Astrocyte (in vitro differentiated cells and primary cell): ENCODE data around the gene PARL. TPM values are rescaled to one million over a fixed set of nuclear protein-coding genes. Genes with fewer than 3 reads are reported as not detected.

ENCODE experiments used
- DNase-seq: peaks from one replicate; pipeline ENCODE4 v3.0.0-alpha.2; 2010; ENCODE audit warnings: low read depth
- FAIRE-seq: peaks from 2 replicates; lab custom pipeline; 2011; peaks lifted over from hg19 to GRCh38; lab: Jason Lieb, UNC
- H2AFZ ChIP-seq: 2 replicates; pipeline ENCODE4 v1.6.0; 2012; ENCODE audit warnings: low read depth, low read length, inconsistent platforms
- H3K27ac ChIP-seq: 2 replicates; pipeline ENCODE4 v1.5.1; 2011; ENCODE audit warnings: low read depth, low read length, inconsistent platforms
- H3K27me3 ChIP-seq: 2 replicates; pipeline ENCODE4 v1.6.0; 2011; ENCODE audit warnings: low read length, inconsistent platforms; ENCODE audit not compliant: insufficient read depth
- H3K36me3 ChIP-seq: 2 replicates; pipeline ENCODE4 v1.5.1; 2011; ENCODE audit warnings: low read length, inconsistent platforms; ENCODE audit not compliant: insufficient read depth
- H3K4me1 ChIP-seq: 2 replicates; pipeline ENCODE4 v1.5.1; 2011; ENCODE audit warnings: low read length, inconsistent platforms; ENCODE audit not compliant: insufficient read depth
- H3K4me2 ChIP-seq: 2 replicates; pipeline ENCODE4 v1.6.0; 2012; ENCODE audit warnings: low read length, inconsistent platforms
- H3K4me3 ChIP-seq: 2 replicates; pipeline ENCODE4 v1.5.1; 2011; ENCODE audit warnings: low read depth, mild to moderate bottlenecking, low read length, inconsistent platforms; ENCODE audit not compliant: insufficient read depth
- H3K79me2 ChIP-seq: 2 replicates; pipeline ENCODE4 v1.6.0; 2012; ENCODE audit warnings: mild to moderate bottlenecking, low read length, inconsistent platforms; ENCODE audit not compliant: insufficient read depth
- H3K9ac ChIP-seq: 2 replicates; pipeline ENCODE4 v1.6.0; 2012; ENCODE audit warnings: mild to moderate bottlenecking, low read length, inconsistent platforms
- H3K9me3 ChIP-seq: 2 replicates; pipeline ENCODE4 v1.5.1; 2012; ENCODE audit warnings: low read depth, mild to moderate bottlenecking, low read length, inconsistent platforms; ENCODE audit not compliant: insufficient read depth
- H4K20me1 ChIP-seq: 2 replicates; pipeline ENCODE4 v1.6.0; 2012; ENCODE audit warnings: low read length, inconsistent platforms; ENCODE audit not compliant: insufficient read depth
- H3K27ac Mint-ChIP-seq: one replicate; pipeline ENCODE4 v1.8.0; 2021; ENCODE audit warnings: mild to moderate bottlenecking, mixed read lengths; ENCODE audit not compliant: unreplicated experiment
- H3K27me3 Mint-ChIP-seq: one replicate; pipeline ENCODE4 v1.8.0; 2021; ENCODE audit warnings: low read depth, mixed read lengths; ENCODE audit not compliant: unreplicated experiment
- H3K36me3 Mint-ChIP-seq: one replicate; pipeline ENCODE4 v1.8.0; 2021; ENCODE audit warnings: low read depth, mixed read lengths; ENCODE audit not compliant: unreplicated experiment
- H3K4me1 Mint-ChIP-seq: one replicate; pipeline ENCODE4 v1.8.0; 2021; ENCODE audit warnings: low read depth, mixed read lengths; ENCODE audit not compliant: unreplicated experiment
- H3K4me3 Mint-ChIP-seq: one replicate; pipeline ENCODE4 v1.8.0; 2021; ENCODE audit warnings: mild to moderate bottlenecking, moderate library complexity, mixed read lengths; ENCODE audit not compliant: unreplicated experiment
- H3K9me3 Mint-ChIP-seq: one replicate; pipeline ENCODE4 v1.8.0; 2021; ENCODE audit warnings: mild to moderate bottlenecking, mixed read lengths; ENCODE audit not compliant: unreplicated experiment
- EZH2 ChIP-seq: IDR thresholded peaks from 2 replicates; pipeline ENCODE4 v1.6.1; 2012; ENCODE audit warnings: mild to moderate bottlenecking, low read length, inconsistent platforms; ENCODE audit not compliant: insufficient read depth
- total RNA-seq: library from RNA; stranded (reverse); gene quantifications from 2 replicates; pipeline ENCODE4 v1.2.1, GENCODE V29; 2021
- TF ChIP-seq, protein P1 (sequence below): IDR thresholded peaks from 2 replicates; pipeline ENCODE4 v1.5.1; 2011; ENCODE audit warnings: low read depth, mild to moderate bottlenecking, inconsistent platforms, low read length, moderate library complexity; ENCODE audit not compliant: insufficient read depth

PARL gene
- total RNA-seq, 1 donor from 2014 or later, result 64.7 TPM

DNA sequence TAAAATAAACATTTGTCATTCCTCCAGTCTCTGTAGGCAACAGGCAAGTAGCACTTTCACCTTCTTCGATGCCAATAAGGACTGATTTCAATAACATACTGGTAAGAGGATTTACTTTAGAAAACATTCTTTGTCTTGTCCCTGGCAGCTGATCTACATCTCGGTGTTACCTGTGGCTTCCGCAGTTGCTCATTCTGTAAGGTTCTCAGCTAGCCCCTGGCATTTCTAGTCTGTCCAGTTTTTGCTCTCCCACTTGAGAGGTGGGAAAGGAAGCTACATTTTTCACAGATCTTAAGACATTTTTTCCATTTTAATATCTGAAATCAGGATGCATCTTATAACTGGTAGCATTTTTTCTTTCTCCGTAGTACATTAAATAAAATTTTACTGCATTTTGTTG lies 39.6 kb downstream of the PARL start:
- Histone ChIP-seq H3K27ac (peak overlapping the region; percentile 61), H4K20me1 (peaks cover 10% of the 10 kb centered on the region), H3K4me3 (no peak overlapping the region), H3K9me3 (no peaks in the 10 kb centered on the region), H3K9ac (peak overlapping the region; percentile 32), H3K36me3 (peaks cover 26% of the 10 kb centered on the region), H3K27me3 (no peaks in the 10 kb centered on the region), H2AFZ (no peak overlapping the region), H3K4me1 (peaks cover 17% of the 10 kb centered on the region), H3K79me2 (no peaks in the 10 kb centered on the region), H3K4me2 (peak overlapping the region; percentile 49)
- H3K36me3 Mint-ChIP-seq, result peaks cover 11% of the 10 kb centered on the region
- peak overlapping the region; percentile 98 for H3K27ac Mint-ChIP-seq
- H3K27me3 Mint-ChIP-seq, result no peaks in the 10 kb centered on the region
- H3K9me3 Mint-ChIP-seq, result no peaks in the 10 kb centered on the region
- TF ChIP-seq EZH2, result no peak
- TF ChIP-seq, protein P1, sequence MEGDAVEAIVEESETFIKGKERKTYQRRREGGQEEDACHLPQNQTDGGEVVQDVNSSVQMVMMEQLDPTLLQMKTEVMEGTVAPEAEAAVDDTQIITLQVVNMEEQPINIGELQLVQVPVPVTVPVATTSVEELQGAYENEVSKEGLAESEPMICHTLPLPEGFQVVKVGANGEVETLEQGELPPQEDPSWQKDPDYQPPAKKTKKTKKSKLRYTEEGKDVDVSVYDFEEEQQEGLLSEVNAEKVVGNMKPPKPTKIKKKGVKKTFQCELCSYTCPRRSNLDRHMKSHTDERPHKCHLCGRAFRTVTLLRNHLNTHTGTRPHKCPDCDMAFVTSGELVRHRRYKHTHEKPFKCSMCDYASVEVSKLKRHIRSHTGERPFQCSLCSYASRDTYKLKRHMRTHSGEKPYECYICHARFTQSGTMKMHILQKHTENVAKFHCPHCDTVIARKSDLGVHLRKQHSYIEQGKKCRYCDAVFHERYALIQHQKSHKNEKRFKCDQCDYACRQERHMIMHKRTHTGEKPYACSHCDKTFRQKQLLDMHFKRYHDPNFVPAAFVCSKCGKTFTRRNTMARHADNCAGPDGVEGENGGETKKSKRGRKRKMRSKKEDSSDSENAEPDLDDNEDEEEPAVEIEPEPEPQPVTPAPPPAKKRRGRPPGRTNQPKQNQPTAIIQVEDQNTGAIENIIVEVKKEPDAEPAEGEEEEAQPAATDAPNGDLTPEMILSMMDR, result no peak
- H3K4me1 Mint-ChIP-seq, result peaks cover 21% of the 10 kb centered on the region
- FAIRE-seq (no peak), DNase-seq (no peak)
- peak overlapping the region; percentile 24 for H3K4me3 Mint-ChIP-seq

DNA sequence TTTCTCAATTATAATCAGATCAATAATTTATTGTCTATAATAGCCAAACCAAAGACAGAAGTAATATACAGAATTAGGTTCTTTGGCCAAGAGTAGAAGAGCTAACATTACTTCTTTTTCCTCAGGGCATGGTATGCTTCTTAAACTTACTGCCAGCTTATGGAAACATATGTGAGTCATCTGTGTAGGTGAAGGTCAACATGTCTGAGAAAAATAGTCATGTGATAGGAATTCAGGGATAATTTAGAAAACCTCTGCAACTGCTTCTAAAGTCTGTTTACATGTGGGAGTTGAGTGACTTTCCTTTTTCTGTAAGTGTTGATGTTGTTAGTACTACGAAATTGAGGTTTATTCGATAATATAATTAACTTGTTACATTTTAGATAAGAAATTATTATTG lies 40.1 kb downstream of the PARL start:
- Mint-ChIP-seq H3K27ac (peak overlapping the region; percentile 80), H3K36me3 (peaks cover 9% of the 10 kb centered on the region), H3K4me1 (peaks cover 21% of the 10 kb centered on the region), H3K27me3 (no peaks in the 10 kb centered on the region), H3K9me3 (no peaks in the 10 kb centered on the region), H3K4me3 (no peak overlapping the region)
- Histone ChIP-seq H3K36me3 (peaks cover 30% of the 10 kb centered on the region), H3K79me2 (no peaks in the 10 kb centered on the region), H3K4me1 (peaks cover 17% of the 10 kb centered on the region), H4K20me1 (peaks cover 10% of the 10 kb centered on the region), H3K27ac (peak overlapping the region; percentile 65), H3K4me3 (no peak overlapping the region), H3K9ac (no peak overlapping the region), H3K27me3 (no peaks in the 10 kb centered on the region), H3K9me3 (no peaks in the 10 kb centered on the region), H2AFZ (no peak overlapping the region), H3K4me2 (peak overlapping the region; percentile 2)
- DNase-seq (peak; percentile 81), FAIRE-seq (peak; percentile 73)
- TF ChIP-seq, protein P1, result no peak
- TF ChIP-seq EZH2, result no peak

DNA sequence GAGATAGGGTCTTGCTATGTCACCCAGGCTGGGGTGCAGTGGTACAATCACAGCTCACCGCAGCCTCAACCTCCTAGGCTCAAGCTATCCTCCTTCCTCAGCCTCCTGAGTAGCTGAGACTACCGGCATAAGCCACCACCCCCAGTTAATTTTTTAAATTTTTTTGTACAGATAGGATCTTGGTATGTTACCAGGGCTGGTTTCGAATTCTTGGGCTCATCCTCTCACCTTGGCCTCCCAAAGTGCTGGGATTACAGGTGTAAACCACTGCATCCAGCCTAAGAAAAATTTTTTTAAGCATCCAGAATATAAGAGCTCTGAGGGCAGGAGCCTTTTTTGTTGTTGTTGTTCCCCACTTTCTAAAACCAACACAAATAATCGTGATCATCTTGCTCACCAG lies 44.9 kb downstream of the PARL start:
- Histone ChIP-seq H3K4me1 (peaks cover 6% of the 10 kb centered on the region), H4K20me1 (no peaks in the 10 kb centered on the region), H3K27me3 (no peaks in the 10 kb centered on the region), H3K4me3 (no peak overlapping the region), H3K79me2 (no peaks in the 10 kb centered on the region), H2AFZ (no peak overlapping the region), H3K9me3 (no peaks in the 10 kb centered on the region), H3K36me3 (peaks cover 25% of the 10 kb centered on the region), H3K27ac (no peak overlapping the region), H3K4me2 (no peak overlapping the region), H3K9ac (no peak overlapping the region)
- no peak for TF ChIP-seq EZH2
- TF ChIP-seq, protein P1, result no peak
- Mint-ChIP-seq H3K9me3 (no peaks in the 10 kb centered on the region), H3K36me3 (peaks cover 6% of the 10 kb centered on the region), H3K4me3 (no peak overlapping the region), H3K27me3 (no peaks in the 10 kb centered on the region), H3K27ac (no peak overlapping the region), H3K4me1 (peaks cover 2% of the 10 kb centered on the region)
- DNase-seq (no peak), FAIRE-seq (no peak)
